ENCODE results near the gene AGRN.
"Not testable (repeated sequence)": the region's sequence is repeated elsewhere in the genome, so short reads cannot be mapped to it uniquely, and the experiment has no call there.

AGRN gene

DNA sequence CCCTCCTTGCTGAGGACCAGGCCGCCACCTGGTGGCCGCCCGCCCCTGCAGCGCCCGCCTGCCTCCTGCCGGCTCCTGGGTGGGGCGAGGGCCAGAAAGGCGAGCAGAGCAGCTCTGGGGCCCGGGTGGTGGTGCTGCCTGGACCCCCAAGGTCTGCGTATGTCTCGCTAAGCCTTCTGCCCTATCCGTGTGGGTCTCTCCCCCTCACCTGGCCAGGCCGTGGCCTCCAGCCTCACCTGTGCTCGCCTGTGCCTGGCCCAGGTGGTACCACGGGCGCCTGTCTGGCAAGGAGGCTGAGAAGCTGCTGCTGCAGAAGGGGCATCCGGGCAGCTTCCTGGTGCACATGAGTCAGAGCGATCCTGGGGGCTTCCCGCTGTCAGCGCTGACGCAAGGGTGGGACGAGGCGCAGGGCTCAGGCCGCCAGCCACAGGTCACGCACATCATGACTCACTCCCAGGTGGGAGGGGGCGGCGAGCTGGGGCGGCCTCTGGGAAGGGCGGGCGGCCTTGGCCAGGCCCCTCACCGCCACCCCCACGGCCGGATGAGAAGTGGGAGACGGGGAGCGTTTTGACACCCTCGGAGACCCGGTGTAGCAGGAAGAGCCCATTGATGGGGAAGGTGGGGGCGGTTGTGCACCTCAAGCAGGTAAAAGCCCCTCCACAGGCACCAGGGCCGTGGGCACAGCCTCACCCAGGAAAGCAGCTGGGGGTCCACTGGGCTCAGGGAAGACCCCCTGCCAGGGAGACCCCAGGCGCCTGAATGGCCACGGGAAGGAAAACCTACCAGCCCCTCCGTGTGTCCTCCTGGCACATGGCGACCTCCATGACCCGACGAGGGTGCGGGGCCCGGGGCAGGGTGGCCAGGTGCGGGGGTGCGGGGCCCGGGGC is 44.3 kb downstream of the AGRN start:
- in situ Hi-C loops (cut with MboI; ENCODE audit: low sequenced_read_pairs), result no loop called here

DNA sequence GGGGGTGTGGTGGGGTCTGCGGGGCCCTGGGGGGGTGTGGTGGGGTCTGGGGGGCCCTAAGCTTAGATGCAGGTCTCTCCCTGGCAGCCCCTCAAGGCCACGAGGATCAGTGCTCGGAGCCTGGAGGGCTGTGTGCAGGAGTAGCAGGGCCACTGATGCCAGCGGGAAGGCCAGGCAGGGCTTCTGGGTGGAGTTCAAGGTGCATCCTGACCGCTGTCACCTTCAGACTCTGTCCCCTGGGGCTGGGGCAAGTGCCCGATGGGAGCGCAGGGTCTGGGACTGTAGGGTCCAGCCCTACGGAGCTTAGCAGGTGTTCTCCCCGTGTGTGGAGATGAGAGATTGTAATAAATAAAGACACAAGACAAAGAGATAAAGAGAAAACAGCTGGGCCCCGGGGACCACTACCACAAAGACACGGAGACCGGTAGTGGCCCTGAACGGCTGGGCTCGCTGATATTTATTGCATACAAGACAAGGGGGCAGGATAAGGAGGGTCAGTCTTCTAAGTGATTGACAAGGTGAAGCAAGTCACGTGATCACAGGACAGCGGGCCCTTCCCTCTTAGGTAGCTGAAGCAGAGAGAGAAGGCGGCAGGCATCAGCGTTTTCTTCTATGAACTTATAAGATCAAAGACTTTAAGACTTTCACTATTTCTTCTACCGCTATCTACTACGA is 45.5 kb downstream of the AGRN start:
- in situ Hi-C loops (cut with MboI; ENCODE audit: low sequenced_read_pairs), result no loop called here

DNA sequence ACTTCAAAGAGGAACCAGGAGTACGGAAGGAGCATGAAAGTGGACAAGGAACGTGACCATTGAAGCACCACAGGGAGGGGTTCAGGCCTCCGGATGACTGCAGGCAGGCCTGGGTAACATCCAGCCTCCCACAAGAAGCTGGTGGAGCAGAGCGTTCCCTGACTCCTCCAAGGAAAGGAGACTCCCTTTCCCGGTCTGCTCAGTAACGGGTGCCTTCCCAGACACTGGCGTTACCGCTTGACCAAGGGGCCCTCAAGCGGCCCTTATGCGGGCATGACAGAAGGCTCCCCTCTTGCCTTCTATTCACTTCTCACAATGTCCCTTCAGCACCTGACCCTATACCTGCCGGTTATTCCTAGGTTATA is 46.0 kb downstream of the AGRN start:
- in situ Hi-C loops (cut with MboI; ENCODE audit: low sequenced_read_pairs), result not testable (repeated sequence)

DNA sequence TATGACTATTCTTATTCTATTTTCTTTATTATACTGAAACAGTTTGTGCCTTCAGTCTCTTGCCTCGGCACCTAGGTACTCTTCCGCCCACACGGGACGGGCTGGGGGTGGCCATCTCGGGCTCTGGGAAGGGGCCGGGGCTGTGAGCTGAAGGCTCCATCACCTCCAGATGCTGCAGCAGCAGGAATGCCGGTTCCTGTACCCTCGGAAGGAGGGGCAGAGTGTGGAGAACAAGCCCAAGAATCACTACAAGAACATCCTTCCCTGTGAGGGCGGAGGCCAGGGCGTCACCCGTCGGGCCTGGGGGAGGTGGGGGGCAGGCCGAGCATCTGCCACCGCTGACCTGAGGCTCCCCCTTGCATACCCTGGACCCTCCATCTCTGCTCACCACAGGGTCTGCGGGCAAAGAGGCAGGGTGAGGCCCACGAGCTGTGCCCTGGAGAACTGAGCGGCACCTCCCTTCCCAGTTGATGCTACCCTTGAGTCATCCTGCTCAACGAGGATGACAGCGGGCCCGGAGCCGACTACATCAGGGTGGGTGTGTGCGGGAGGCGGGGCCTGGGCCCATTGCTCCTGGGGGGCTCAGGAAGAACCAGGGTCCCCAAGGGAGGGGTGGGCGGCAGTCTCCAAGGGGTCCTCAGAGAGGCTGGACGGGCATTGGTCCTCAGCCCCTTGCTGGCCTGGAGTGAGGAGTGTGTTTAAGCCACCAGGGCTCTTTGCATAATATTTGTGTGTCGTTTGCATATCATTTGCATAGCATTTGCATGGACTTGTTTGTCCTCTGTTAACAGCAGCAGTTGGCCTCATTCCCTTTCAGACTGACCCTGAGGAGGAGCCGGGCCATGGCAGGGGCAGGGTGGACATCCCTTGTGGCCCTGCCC is 46.7 kb downstream of the AGRN start:
- in situ Hi-C loops (cut with MboI; ENCODE audit: low sequenced_read_pairs), result no loop called here

DNA sequence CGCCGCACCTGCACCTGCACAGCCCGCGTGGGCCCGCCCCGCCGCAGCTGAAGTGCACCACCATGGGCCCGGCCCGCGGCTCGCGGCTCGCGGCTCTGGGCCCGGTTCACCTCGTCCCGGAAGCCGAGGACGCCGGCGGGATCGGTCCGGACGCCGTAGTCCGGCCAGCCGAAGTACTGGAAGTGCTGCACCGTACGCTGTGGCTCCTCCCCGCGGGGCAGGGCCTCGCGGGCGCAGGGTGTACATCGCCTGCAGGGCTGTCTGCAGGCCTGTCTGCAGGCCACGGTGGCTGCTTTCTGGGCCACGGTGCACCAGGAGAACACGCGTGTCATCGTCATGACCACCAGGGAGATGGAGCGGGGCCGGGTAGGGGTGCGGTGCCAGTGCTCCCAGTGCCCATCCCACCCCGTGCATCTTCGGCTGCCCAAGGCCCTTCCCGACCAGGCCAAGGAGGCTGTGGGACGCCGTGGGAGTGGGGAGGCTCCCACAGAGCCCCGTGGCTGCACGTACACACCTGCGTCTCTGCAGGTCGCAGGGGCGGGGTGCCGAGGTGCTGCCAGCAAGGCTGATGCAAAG is 47.5 kb downstream of the AGRN start:
- in situ Hi-C loops (cut with MboI; ENCODE audit: low sequenced_read_pairs), result no loop called here

DNA sequence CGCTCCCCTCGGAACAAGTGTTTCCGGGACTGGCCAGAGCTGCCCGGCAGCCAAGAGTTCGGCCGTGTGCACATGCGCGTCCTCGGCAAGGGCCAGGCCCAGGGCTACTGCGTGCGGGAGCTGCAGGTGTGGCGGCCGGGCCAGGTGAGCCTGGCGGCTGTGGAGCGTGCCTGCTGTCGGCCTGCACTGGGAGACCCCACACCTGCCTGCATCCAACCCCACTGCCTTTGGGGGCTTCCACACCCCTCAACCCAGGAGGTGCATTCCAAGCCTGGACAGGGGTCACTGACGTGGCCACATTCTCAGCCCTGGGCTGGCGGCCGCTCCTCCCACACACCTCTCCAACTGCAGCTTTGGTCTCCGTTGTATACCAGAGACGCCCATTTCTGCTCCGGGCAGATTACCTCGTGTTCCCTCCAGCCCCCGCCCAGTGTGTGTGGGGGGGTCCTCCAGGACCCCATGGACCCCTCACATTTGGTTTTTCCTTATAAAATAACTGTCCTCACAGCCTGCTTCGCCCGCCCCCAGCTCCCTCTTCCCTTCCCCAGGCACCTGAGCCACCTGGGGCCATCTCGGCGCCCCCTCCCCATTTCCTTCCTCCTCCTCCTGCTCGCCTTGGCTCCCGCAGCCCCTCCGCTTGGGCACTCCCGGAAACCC is 48.1 kb downstream of the AGRN start:
- in situ Hi-C loops (cut with MboI; ENCODE audit: low sequenced_read_pairs), result no loop called here

DNA sequence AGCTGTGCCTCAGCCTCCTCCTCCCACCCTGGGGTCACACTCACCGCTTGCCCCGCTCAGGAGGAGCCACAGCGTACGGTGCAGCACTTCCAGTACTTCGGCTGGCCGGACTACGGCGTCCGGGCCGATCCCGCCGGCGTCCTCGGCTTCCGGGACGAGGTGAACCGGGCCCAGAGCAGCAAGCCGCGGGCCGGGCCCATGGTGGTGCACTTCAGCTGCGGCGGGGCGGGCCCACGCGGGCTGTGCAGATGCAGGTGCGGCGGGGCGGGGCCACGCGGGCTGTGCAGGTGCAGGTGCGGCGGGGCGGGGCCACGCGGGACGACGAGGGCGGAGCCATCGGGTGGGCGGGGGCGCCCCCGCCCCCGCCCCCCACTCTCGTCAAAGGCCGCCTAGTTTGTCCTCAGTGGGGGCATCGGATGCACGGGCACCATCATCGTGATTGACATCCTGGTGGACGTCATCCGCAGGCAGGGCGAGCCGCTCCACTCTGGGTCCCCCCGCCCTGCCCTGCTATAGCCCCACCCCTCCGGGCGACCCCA is 48.7 kb downstream of the AGRN start:
- in situ Hi-C loops (cut with MboI; ENCODE audit: low sequenced_read_pairs), result no loop called here

DNA sequence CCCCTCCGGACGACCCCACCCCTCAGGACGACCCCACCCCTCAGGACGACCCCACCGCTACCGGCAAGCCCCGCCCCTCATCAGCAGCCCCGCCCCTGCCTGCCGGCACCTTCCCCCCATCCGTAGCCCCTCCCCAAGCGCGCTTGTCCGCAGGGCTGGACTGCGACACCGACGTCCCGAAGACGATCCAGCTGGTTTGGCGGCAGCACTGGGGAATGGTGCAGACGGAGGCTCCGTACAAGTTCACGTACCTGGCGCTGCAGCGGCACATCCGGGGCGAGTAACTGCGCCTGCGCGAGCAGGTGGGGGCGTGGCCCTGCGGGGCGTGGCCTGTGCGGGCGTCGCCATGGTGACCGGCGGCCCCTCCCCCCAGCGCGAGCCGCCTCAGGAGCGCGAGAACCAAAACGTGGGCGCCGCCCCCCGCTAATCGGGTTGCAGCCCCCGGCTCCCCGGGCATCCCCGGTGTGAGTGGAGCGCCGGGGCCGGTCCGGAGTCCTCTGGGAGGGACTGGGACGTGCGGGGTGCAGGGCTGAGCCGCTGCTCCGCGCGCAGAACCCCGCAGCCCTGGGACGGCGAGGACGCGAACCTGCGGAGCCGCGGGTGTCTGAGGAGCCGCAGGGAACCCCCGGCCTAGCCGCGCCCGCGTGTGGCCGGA is 49.3 kb downstream of the AGRN start:
- in situ Hi-C loops (cut with MboI; ENCODE audit: low sequenced_read_pairs), result no loop called here

DNA sequence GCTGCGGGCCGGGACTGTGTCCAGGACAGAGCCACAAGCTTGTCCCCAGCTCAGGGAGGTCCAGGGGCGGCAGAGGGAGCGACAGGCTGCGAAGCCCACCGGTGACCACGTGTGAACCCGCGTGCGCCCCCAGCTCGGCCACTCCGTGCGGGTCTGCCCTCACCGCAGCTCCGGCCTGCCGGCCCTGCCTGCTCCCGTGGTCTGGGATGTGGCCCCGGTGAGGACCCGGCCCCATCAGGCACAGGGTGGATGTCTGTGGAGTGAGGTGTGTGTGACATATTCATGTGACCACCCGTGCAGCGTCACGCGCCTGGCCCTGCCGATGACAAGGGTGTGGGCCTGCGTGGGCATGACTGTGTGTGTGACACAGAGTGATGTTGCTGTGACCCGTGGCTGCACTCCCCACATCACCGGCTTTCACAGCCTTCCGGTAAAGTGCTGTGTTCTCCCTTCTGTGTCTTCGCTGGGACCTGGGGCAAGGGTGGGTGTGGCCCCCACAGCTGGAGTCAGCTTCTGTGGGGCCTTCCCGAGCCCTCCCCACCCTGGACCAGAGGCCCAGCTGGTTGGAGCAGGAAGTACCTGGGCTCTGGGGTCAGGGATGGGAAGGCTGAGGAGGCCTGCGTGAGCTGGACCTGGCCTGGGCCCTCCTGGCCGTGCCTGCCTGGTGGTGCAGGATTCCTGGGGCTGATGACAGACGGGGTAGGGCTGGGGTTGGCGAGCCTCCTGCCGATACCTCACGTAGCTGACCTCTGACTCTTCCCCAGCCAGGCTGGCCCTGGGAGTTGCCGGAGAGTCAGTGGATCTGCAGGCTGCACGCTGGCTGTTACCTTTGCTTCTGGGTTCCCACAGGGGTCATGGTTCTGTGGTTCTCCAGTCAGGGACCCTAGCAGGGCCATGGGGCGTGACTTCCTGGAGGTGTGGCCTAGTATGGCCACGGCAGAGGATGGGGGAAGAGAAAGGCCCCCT is 50.1 kb downstream of the AGRN start:
- in situ Hi-C loops (cut with MboI; ENCODE audit: low sequenced_read_pairs), result no loop called here

DNA sequence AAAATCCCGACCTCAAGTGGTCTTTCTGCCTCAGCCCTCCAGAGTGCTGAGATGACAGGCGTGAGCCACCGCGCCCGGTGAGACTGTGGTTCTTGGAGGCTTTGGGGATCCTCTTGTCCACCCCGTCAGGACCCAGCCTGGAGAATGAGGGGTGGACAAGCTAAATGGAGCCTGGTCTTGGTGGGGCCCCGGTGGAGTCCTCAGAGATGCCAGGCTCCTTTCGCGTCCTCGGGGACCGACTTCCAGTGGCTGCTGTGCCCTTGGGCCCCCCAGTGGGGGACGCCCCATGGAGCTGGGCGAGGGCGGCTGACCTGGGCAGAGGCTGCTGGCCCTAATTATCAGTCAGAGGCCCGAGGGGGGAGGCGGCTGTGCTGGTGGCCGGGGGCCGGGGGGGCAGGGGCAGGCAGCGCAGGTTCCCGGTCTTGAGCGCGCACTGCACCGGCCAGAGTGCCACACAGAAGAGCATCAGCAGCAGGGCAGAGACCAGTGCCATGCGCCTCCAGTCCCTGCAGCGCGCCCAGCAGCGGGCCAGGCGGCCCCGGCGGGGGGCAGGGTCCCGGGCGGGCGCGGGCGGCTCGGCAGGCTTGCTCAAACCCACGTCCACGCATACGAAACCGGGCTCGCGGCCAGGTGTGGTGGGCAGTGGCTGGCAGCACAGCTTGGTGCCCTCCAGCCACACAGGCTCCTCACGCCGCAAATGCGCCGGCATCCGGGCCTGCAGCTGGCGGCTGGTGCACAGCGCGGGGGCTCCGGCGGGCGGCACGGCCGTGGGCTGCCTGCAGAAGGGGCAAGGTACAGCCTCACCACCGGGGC is 51.8 kb downstream of the AGRN start:
- in situ Hi-C loops (cut with MboI; ENCODE audit: low sequenced_read_pairs), result no loop called here

DNA sequence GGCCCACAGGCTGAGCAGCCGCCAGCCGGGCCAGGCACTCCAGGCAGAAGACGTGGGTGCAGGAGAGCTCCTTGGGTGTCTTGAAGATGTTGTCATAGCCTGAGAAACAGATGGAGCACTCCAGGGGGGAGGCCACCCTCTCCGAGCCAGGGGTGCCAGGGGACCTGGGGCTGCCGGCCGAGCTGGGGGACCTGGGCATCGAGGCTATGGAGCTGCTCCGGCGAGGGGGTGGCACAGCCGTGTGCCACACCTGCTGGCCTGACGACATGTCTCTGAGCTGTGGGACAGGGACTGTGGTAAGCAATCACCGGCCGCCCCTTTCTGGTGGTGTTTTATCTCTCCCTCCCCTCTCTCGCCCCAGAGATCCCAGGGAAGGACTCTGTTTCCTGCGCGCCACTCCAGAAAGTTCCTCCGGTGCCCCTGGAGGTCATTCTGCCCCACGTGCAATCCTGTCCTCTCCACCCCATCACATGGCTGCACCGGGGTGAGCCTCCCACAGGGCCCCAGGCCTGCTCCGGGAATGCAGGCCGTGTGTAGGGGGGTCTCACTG is 52.5 kb downstream of the AGRN start:
- in situ Hi-C loops (cut with MboI; ENCODE audit: low sequenced_read_pairs), result no loop called here

DNA sequence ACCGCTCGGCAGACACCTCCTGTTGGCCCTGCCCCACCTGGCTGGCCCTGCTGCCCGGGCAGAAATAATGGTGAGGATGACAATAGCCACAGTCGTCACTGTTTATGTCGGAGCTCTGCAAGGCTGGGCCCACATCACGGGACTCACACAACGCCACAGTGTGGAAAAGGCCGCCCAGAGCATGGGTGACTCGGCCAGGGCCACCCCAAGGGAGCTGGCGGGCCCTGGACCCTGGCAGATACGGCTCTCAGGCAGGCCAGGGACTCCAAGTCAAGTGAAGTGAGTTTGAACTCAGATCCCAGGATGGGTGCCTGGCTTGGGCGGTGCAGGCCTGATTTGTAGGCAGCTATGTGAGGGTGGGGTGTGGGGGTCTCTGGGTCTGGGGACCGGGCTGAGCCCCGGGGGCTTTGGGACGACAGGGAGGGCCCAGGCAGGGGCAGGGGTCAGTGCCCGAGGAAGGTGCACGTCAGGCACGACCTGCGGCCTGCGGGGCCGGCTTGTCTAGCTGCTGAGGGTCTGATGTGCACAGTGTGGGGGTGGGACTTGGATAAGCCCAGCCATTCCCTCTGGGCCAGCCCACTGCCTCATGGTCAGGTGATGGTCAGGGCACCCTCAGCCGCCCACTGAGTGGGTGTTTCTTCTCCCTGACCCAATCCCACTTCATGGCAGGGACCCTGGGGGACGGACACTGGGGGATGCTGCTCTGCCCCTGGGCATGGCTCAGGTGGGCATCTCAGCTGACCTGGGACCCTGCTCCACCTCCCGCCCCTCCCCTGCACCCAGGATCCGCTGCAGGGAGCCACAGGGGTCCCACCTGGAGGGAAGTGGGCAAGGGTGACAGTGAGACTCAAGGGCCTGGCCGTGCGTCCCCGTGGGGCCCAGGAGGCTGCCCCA is 53.2 kb downstream of the AGRN start:
- in situ Hi-C loops (cut with MboI; ENCODE audit: low sequenced_read_pairs), result no loop called here

DNA sequence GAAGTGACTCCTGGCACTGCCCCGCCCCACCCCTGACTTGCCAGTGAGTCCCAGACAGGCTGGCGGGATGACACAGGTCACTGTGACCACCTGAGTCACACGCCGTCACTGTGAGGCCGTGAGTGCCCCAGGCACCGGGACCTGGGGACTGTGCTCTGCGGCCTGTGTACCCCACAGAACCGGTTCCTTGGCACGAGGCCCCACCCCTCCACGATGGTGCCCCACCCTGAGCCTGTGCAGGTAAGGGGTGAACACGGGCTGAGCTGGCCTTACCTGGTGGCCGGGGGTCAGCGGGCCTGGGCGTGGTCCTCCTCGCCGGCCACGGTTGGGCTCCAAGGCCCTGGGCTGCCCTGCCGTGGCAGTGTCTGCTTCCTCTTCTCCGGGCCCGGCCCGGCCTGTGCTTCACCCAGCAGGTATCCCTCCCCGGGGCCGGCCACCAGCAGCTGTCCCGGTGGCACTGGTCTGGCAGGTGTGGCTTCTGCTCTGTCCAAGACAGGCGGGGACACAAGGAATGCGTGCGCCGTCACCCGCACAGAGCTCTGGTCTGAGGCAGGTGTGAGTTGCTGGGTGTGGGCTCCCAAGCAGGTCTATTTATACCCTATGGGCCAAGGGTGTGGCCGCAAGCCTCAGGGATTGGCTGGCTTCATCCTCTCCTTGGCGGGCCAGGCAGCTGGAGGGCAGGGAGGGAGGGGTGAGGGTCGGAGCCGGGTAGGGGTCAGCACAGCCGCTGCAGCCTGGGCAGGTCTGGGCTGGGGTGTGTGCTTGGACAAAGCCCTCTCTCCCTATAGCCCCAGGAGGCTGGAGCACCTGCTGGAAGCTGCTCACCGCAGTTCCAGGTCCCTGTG is 54.0 kb downstream of the AGRN start, which contains the start of gene RNF223:
RNF223 (minus strand) TSS at position 564 of the 845 bp plus-strand sequence. CDS start 1,740 bp downstream, outside the sequence.
- in situ Hi-C loops (cut with MboI; ENCODE audit: low sequenced_read_pairs), result no loop called here

DNA sequence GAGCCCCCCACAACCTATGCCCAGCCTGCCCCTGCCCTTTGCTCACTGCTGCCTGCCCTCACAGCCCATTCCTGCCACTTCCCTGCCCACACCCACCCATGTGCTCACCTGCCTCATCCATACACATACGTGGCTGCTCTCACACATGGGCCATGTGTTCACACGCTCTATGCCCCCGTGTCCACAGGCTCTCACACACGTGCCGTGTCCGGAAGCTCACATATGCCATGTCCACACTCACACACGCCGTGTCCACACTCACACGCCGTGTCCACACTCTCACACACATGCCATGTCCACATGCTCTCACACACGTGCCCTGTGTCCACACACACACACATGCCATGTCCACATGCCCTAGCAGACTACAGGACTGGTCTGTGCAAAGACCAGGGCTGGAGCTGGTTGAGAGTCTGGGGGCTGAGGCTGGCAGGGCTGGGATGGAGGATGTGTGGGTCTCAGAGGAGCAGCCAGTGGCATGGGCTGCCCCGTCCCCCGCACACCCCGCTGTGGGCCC is 54.8 kb downstream of the AGRN start:
- in situ Hi-C loops (cut with MboI; ENCODE audit: low sequenced_read_pairs), result no loop called here

All from hTERT RPE-1 (cell line).